Breast epithelium (tissue), 4 donors: Measurements from ENCODE around the gene SGTA. TPM values are rescaled to one million over a fixed set of nuclear protein-coding genes. Genes with fewer than 3 reads are reported as not detected.

Source experiments
- DNase-seq, 2 donors: peaks; one replicate each; pipeline ENCODE4 v3.0.0-alpha.2; 2019; ENCODE audit warnings: low spot score in 2 of 2
- H3K27ac ChIP-seq, 2 donors: fragments of 200-600 bp; sonication (generic) in 1 of 2; one replicate each; pipeline ENCODE4 v1.5.1; 2016 to 2019; ENCODE audit warnings: mild to moderate bottlenecking in 1 of 2
- H3K27me3 ChIP-seq, 2 donors: fragments of 200-600 bp; sonication (generic) in 1 of 2; one replicate each; pipeline versions ENCODE4 v1.5.1 to v1.6.0; 2017 to 2019; ENCODE audit warnings: control low read depth in 1 of 2, mild to moderate bottlenecking in 1 of 2
- H3K36me3 ChIP-seq: fragments of 200-600 bp; one replicate; pipeline ENCODE4 v1.5.1; 2019
- H3K4me1 ChIP-seq, 2 donors: fragments of 200-600 bp; sonication (generic); one replicate each; pipeline ENCODE4 v1.5.1; 2016 to 2019; ENCODE audit warnings: control low read depth in 1 of 2
- H3K4me3 ChIP-seq, 3 donors: fragments of 200-600 bp; sonication (generic); 1 replicate in 2 of 3; 2 replicates in 1 of 3; pipeline ENCODE4 v1.5.1; 2016 to 2019; ENCODE audit warnings: mild to moderate bottlenecking in 3 of 3, moderate library complexity in 2 of 3
- H3K9me3 ChIP-seq, 2 donors: fragments of 200-600 bp; sonication (generic) in 1 of 2; one replicate each; pipeline ENCODE4 v1.5.1; 2016 to 2019; ENCODE audit warnings: control low read depth in 1 of 2
- POLR2A ChIP-seq: fragments of 450-650 bp; IDR thresholded peaks from one replicate; pipeline ENCODE4 v1.6.1; 2016; ENCODE audit warnings: antibody characterized with exemption, mild to moderate bottlenecking, moderate library complexity
- POLR2AphosphoS5 ChIP-seq, 3 donors: sonication (generic); formaldehyde crosslinking; IDR thresholded peaks; one replicate each; pipeline ENCODE4 v1.6.1; 2017; ENCODE audit warnings: antibody characterized with exemption in 3 of 3
- intact Hi-C: fragments of 100-400 bp; cut with DNase I; formaldehyde crosslinking; loops from one replicate; pipeline ENCODE4 v1.15.1; 2023; ENCODE audit warnings: low total_unique reads
- total RNA-seq, 3 donors: library from RNA; depleted of rRNA; stranded (reverse); fragments of >200 nt; gene quantifications; one replicate each; pipeline ENCODE4 v1.1.0, GENCODE V29; 2016
- TF ChIP-seq, protein P1 (sequence below), 3 donors: fragments of 450-650 bp; IDR thresholded peaks; one replicate each; pipeline ENCODE4 v1.5.1; 2016 to 2017; ENCODE audit warnings: antibody characterized with exemption in 3 of 3, mild to moderate bottlenecking in 3 of 3, moderate library complexity in 3 of 3

SGTA gene
- total RNA-seq, 3 donors from 2014 or later: 40.3 to 45.2 (median 42.1) TPM

DNA sequence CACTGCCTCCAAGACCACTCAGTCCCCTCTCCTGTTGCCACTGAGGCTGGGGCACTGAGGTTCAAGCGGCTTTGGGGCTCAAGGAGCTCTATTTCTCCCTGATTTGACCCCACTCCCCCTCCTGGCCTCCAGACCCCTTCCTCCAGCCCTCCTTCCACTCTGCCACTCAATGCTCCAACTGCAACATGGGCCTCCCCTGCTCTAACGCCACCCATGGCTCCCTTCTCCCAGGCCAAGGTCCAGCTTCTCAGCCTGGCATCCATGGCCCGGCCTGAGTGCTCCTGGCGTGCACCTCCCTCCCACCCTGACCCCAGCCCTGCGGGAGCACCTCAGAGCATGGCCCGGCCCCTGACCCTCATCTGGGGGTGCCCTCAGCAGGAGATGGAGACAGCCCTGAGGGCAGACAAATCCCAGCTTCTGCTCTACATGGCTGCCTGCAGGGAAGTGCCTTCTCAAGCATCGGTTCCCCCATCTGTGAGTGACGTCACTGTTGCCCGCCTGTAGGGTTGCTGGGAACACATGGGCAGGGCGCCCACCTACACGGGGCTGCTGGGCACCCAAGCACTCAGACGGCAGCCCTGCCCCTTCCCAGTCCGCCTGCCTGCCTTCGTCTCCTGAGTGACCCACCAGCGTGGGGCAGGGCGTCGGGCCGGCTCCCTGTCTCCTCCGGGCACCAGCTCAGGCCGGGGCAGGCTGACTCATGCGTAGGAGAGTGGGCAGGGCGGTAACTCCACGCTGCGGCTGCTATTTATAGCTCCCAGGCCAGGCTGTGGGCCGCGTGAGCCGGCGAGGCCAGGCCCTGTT is 60.3 kb downstream of the SGTA start:
- TF ChIP-seq POLR2AphosphoS5 (IDR thresholded peaks at IDR 0.05) (no peak), POLR2A (no peak)
- TF ChIP-seq, protein P1, sequence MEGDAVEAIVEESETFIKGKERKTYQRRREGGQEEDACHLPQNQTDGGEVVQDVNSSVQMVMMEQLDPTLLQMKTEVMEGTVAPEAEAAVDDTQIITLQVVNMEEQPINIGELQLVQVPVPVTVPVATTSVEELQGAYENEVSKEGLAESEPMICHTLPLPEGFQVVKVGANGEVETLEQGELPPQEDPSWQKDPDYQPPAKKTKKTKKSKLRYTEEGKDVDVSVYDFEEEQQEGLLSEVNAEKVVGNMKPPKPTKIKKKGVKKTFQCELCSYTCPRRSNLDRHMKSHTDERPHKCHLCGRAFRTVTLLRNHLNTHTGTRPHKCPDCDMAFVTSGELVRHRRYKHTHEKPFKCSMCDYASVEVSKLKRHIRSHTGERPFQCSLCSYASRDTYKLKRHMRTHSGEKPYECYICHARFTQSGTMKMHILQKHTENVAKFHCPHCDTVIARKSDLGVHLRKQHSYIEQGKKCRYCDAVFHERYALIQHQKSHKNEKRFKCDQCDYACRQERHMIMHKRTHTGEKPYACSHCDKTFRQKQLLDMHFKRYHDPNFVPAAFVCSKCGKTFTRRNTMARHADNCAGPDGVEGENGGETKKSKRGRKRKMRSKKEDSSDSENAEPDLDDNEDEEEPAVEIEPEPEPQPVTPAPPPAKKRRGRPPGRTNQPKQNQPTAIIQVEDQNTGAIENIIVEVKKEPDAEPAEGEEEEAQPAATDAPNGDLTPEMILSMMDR (IDR thresholded peaks at IDR 0.05): no peak
- intact Hi-C loops: no loop called here
- peak; percentile 46 to 66 for DNase-seq
- no peak overlapping the region for H3K27ac ChIP-seq
- peak overlapping the region in 2 of 3 donors; percentile 12 to 34 for H3K4me3 ChIP-seq
- no peaks in the 10 kb centered on the region for H3K9me3 ChIP-seq
- H3K27me3 ChIP-seq: peaks cover 3 to 4% of the 10 kb centered on the region in 2 donors
- no peaks in the 10 kb centered on the region for H3K36me3 ChIP-seq
- no peaks in the 10 kb centered on the region for H3K4me1 ChIP-seq

- intact Hi-C loops: no loop called here
- Histone ChIP-seq H3K27me3 (peaks cover 2 to 4% of the 10 kb centered on the region in 2 donors), H3K4me3 (peak overlapping the region; percentile 35 to 70 (median 67)), H3K9me3 (no peaks in the 10 kb centered on the region), H3K27ac (no peak overlapping the region), H3K36me3 (no peaks in the 10 kb centered on the region), H3K4me1 (no peaks in the 10 kb centered on the region)
- DNase-seq: no peak
- TF ChIP-seq POLR2A (no peak), POLR2AphosphoS5 (IDR thresholded peaks at IDR 0.05) (no peak)
- TF ChIP-seq, protein P1 (IDR thresholded peaks at IDR 0.05): no peak
Measured at GRCh38 chr19:2721570-2722540, 61.2 kb downstream of the SGTA start.

DNA sequence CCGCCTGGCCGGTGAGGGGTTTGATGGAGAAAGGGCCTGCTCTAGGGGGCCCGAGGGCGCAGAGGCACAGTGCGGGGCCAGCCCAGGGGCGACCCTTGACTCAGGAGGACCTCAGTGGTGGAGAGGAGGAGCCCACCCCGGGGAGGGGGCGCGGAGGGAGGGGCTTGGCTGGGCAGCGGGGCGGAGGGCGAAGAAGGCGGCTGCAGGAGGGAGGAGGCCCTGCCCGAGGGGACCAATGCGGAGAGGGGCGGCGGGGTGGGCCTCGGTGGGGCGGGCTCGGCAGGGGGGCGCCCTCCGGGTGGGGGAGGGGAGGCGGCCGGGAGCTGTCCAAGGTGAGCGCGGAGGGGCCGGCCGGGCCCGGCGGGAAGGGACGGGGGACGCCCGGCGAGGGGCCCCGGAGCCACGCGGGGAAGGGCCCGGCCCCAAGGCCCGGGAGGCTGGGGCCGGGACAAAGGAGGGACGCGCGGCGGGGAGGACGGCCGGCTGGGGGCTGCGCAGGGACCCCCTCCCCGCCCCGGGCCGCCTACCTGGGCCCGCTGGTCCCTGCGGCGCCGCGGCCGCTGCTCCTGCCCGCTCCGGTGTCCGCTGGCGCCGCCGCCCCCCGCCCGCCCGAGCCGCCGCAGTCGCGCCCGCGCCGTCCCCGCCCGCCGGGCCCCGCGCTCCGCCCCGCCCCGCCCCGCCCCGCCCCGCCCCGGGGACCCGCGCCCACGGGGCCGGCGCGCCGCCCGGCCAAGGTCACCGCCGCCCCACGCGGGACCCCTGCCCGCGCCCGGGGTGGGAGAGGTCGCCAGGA is 62.1 kb downstream of the SGTA start, which contains the start of gene DIRAS1:
TSS of gene DIRAS1 (minus strand) at position 596 of the 793 bp plus-strand sequence. CDS start 3,566 bp downstream, outside the sequence.
- peaks cover 0 to 4% of the 10 kb centered on the region in 2 donors for H3K27me3 ChIP-seq
- no peak within 1 kb of the TSS for H3K27ac ChIP-seq

GRCh38 chr19:2719920-2720776 is 62.9 kb downstream of the SGTA start:
- Histone ChIP-seq H3K36me3 (no peaks in the 10 kb centered on the region), H3K4me1 (no peaks in the 10 kb centered on the region), H3K9me3 (peaks cover 4 to 7% of the 10 kb centered on the region in 2 donors), H3K27me3 (peaks cover 0 to 4% of the 10 kb centered on the region in 2 donors), H3K27ac (no peak overlapping the region), H3K4me3 (peak overlapping the region; percentile 33 to 70 (median 67))
- DNase-seq: no peak
- intact Hi-C loops: loop anchor here (2.0 kb wide), 1 partner anchor 27 kb away; no protein-coding TSS in a partner anchor
- TF ChIP-seq POLR2A (no peak), POLR2AphosphoS5 (IDR thresholded peaks at IDR 0.05) (no peak)
- TF ChIP-seq, protein P1 (IDR thresholded peaks at IDR 0.05): no peak

More for the DNA sequence above, 62.1 kb downstream of the SGTA start, which contains the start of gene DIRAS1:
- Histone ChIP-seq H3K9me3 (no peaks in the 10 kb centered on the region), H3K36me3 (no peaks in the 10 kb centered on the region), H3K4me1 (no peaks in the 10 kb centered on the region), H3K4me3 (peak within 1 kb of the TSS; percentile 35 to 70 (median 67))
- TF ChIP-seq POLR2AphosphoS5 (IDR thresholded peaks at IDR 0.05) (no peak), POLR2A (no peak)
- TF ChIP-seq, protein P1 (IDR thresholded peaks at IDR 0.05): no peak
- DNase-seq: no peak
- intact Hi-C loops: no loop called here
